NCI-H774 (cell line): ENCODE results near the gene MAP2K5.
A peak's percentile ranks its signal among the peaks of the same experiment; 100 is the strongest.

Source experiments
- DNase-seq: peaks from one replicate; lab custom pipeline; 2025; lab: John Stamatoyannopoulos, UW

MAP2K5 gene

DNA sequence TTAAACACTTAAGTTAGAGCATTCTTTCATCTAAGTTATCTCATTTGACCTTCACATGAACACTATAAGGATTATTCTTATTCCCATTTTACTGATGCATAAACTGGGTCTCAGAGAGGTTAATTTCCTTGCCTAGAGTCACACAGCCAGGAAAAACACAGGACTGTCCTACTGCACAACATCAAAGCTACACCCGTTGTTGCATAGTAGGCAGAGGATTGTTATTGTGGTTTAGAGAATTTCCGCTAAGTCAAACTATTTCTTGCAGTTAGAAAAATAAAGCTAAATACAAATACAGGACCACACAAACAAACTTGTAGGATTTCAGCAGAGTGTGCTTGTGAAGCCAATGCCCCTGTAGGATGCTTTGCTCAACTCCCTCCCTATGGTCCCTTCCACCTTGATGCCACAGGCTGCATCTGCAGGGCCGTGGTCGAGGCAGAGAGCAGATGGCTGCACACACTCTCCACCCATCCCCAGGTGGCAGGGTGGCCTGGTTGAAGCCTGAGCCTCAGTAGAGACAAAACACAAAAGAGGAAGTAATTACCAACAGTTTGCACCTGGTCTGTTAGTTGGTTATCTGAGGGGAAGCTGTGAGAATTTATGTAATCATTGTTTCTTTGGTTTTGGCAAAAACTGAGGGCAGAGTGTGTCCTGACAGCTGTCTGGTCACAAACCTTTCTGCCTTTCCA, 241.7 kb downstream of the MAP2K5 start:
- peak; percentile 48 for DNase-seq

DNA sequence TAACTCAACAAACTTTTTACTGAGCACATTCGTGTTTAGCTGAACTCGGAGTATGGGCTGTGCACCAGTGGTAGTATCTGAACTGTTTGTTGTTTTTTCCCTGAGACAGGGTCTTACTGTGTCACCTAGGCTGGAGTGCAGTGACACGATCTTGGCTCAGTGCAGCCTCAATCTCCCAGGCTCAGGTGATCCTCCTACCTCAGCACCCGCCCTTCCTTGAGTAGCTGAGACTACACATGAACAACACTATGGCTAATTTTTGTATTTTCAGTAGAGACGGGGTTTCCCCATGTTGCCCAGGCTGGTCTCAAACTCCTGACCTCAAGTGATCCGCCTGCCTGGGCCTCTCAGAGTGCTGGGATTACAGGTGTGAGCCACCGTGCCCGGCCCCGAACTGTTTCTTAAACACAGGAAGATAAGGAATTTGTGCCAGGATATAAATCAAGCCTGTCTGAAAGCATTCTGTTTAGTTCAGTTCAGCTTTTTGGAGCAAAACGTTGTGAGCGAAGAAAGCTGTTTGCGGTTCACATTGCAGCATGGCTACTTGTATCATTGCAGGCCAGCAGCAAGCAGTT, 242.4 kb downstream of the MAP2K5 start:
- no peak for DNase-seq

DNA sequence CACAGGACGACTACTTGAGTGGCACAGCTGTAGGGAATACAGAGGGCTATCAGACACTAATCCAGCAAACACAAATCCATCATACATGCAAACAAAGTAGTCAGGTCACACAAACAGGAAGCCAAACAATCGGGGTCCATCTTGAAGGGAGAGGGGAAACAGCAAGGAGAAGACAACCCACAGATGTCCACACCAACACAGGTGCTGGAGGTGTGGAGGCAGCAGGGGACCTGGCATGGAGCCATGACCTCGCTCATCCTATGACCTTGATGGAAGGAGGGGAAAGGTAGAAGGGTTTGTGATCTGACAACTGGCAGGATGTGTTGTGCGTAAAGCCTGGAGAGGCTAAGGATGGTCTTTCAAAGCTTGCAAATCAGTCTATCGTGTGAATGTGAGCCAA, 242.9 kb downstream of the MAP2K5 start:
- no peak for DNase-seq

DNA sequence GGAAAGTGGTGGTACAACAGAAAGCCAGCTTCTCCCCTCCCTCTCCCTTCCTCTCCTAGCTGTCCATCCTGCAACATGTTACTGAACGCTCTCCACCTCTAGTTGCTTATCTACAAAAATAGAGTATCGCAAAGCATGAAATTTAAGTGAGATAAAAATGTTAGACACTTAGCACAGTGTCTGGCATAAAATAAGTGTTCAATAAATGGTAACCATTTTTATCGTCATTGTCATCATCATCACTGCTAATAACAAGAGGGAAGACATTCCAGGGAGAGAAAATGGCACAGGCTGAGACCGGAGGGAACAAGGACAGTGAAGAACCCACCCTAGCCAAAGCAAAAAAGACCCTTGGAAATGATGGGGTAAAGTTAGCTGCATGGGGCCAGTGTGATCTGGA, 244.1 kb downstream of the MAP2K5 start:
- no peak for DNase-seq

DNA sequence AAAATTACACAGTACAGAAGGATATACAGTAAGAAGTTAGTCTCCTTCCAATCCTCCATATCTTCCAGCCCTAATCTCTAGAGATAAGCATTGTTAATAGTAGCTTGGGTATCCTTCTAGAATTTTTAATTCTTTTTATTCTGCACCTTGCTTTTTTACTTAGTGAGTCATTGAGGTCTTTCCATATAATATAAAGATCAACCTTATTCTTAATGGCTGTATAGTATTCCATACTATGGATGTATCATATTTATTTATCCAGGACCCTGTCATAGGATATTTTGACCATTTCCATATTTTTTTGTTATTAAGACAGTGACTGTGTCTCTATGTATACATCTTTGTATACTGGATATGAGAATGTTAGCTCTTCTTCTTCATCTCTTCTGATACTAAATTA, 246.5 kb downstream of the MAP2K5 start:
- no peak for DNase-seq

DNA sequence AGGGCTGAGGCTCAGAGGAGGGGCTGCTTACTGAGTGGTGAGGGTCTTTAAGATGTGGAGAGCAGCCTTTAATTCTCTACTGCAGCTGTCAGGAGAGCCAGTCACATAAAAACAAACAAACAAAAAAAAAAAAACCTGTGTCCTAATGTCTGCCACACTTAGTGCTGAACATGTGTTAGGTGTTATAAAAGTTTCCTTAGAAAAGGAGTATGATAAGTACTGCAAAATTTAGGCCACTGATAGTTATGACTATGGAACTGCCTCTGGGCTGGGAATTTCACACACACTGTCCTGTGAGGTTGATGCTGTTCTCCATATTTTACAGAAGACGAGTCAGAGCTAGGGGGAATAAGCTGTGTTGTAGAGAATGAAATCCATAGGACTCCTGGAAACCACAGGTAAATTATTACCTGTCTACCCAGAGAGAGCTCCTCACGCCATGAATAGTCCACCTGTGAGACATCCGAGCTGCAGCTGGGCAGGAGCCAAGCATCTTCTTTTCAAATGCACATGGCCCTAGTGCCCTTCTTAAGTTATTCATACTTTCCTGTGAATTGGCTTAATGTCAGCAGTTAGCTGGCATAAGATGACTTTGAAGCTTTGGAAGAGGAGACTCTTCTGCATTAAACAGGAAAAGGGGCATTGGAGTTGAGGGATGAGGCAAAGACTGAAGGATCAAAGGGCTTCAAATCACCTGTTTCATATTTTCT, 248.3 kb downstream of the MAP2K5 start:
- no peak for DNase-seq

DNA sequence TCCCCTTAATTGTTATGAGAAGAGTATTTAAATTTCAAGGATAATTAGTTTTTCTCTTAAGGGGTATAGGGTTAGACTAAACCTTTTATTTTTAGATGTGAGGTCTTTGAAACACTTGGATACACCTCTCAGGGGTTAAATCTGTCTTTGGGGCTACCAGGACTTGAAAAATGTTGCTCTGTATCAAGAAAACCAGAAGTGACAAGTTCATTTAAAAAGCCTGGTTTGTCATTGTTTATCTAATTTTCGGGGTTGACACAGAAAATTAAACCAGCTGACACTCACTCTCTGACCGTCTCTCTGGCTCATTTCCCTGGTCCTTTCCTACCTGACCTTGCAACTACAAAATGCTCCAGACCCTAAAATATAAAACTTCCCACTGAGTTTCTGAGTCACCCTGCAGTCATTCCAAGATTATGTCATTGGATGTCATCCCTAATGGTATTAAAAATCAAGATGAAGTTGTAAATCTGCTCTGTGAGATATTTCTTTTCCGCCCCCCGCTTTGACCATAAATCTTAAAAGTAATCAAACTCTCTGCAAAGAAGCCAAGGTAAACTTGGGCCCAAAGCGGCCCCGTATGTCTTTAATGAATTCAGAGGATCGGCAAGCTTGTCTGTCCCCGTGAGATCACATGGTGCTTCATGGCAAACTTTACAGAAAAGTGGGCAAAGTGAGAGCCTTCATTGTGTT, 249.9 kb downstream of the MAP2K5 start:
- no peak for DNase-seq

DNA sequence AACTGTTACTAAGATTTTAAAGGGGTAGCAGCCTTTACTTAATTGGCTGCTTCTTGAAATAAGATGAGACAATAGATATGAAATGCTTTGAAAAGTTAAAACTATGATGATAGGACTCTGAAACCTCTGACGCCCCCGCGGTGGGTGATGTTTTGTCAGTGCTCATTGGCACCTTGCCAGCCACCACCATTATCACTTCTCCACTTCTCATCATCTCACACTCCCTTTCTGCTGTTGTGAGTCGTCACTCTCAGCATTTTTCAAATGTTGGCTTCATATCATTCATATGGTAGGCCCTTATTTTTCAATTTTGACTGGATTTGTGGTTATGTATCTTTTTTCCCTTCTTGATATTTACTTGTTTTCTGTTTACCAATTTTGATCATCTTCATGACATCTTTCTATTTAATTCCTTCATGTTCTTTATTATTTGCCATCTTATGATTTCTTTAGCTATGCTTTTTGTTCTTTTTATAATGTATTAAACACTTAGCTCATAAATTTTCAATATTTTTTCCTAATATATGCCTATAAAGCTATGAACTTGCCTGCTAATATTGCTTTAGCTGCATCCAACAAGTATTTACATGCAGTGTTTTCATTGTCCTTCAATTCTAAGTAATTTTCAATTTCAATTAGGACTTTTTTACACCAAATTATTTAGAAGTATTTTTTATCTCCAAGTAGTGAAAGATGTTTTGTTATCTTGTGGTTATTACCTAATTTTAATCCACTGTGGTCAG, 252.5 kb downstream of the MAP2K5 start:
- no peak for DNase-seq

DNA sequence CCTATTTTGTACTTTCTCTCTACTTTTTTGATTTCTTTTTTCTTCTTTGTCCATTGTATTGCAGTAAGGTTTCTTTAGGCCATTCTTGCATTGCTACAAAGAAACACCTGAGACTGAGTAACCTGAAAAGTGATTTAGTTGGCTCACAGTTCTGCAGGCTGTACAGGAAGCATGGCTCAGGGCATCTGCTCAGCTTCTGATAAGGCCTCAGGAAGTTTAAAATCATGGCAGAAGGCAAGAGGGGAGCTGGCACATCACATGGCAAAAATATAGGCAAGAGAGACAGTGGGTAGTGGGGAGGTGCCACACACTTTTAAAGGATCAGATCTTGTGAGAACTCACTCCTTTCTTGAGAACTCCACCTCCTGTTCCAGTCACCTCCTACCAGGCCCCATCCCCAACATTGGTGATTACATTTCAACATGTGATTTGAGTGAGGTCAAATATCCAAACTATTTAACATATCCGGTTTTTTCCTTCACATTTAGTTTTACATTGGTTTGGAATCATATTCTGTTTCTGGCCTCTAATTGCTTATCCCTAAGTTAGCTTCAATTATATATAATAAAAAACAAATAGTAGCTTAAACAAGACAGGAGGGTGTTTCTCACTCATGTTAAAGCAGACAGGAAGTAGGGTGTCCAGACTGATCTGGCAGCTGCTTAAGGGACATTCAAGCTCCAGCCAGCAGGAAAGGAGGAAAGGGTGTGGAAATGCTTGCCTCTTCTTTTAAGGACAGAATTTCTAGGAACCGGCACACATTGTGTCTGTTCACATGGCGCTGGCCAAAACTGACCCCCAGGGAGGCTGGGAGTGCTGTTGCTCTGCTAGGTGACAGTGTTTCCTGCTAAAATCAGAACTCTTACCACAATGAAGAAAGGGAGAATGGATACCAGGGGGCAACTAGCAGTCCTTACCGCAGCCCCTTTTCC, 254.0 kb downstream of the MAP2K5 start:
- no peak for DNase-seq

DNA sequence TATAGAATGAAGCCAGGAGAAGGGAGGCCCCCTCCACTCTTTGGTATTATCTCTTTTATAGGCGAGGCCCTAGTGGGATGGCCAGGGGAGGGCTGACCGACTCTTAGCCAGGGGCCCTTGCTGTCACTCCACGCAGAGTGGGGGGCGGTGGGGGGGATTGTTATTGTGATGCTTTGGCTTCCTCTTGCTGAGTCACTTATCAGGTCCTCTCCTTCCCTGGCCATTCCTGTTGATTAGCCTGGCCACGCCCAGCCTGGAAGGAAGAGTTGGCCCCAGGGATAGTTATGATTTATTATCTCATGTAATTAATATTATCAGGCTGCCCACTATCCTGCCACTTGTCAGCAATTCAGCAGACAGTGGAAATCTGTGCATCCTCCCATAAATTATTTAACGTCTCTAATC, 257.3 kb downstream of the MAP2K5 start:
- DNase-seq, result no peak

DNA sequence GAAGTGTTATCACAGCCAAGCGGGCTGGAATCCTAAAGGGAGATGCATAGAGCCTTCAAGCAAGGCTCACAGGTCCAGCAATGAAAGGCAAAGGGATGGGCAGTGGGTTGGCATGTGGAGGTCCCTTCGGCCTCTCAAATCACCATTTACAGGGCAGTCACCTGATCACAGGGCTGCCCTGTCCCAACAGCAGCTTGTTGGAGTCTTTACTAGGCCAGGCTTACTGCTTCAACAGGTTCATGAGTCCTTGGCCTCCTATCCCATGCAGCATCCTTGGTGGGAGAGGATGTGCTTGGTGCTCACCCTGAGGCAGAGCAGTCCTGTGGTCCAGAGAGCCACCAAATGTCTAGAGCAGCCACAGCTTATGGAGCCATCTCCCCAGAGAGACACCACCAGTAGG, 258.6 kb downstream of the MAP2K5 start:
- no peak for DNase-seq

DNA sequence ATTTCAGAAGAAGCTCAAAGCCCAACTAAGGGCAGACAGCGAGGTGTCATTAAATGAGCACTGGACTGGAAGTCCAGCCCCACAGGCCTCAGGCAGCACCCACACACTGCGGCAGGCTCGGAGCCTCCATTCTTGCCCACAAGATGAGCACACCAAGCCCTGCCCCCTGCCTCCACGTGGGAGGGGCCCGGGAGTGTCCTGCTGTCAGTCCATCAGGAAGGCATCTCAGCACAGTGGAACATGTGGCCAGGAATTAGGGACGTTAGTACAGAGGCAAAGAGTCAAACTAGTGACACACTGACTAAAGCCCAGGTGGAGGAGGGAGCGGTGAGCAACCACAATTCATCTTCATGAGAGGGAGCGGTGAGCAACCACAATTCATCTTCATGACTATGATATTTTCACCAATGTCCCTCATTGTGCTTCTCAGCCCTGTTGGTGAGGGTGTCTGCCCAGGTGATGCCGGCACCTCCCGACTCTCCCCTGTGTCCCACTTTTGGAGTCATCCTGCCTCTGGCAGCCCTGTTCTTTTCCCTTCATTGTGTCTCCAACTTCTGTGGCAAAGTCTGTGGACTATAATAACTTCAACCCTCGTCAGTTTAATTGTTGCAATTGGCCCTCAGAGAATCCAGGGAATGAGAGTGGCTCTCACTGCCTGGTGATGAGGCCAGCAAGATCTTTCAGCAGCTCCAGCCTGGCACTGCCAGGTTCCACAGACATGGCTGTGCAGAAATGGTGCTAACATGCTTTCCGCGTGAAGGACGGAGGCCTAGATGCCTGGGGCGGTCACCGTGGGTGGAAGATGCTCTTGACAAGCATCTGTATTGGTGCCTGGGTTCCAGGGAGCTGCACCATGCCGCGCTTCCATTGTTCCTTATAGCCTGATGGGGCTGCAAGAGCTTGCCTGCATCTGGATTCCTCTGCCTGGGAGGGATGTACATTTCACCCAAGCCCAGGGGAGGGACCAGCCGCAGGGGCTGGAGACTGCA, 259.7 kb downstream of the MAP2K5 start:
- no peak for DNase-seq

DNA sequence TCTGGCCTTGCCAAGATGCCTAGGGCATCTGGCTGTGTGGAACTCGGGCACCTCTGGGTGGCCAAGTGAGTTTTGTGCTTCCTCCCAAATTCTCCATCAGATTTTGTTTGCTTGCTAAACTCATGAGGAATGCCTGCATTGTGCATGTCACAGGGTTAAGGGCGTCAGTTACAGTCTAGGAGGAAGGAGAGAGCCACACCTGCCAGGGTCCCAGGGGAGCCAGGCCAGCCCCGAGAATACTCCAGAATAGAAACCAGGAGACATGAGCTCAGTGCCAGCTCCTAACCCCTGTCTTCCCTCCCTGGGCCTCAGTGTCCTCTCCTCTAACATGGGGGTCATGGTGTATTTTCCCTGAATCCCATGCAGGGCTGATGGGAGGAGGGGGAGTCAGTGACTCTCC, 260.8 kb downstream of the MAP2K5 start:
- DNase-seq, result no peak

DNA sequence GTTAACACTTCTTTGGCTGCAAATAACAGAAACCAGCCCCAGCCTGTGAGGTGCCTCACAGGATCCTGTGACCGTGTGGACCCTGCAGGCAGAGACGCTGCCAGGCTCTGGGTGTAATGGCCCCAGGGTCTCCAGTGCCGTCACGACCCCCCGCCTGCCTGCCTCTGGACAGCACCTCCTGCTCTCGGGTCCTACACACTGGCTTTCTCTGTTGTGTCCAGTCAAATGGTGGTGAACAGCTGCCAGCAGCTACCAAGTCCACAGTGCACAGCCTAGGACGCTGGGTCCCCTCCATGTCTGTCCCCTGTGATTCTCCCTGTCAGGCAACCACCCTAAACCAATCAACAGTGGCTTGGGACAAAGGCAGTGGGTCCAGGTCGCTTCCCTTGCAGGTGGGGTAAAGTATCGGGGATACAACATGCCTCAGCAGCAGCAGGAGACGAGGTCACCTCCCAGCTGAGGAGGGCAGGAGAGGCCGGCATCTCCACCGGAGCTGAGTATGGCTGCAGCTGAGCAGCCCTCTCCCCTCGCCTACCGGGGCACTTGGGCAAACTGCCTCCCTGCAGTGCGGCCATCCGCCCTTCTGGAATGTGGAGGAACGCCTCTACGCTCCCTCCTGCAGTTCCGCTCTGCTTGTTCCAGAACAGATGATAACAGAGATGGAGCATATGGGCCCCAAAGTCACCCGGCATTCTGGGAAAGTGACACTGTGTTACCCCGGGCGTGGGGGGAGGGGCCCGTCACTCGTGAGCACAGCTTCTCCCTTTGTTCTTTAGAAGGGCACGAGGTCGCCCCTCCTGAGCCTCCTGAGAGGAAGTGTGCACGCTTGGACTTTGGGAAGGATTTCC, 261.7 kb downstream of the MAP2K5 start:
- no peak for DNase-seq

DNA sequence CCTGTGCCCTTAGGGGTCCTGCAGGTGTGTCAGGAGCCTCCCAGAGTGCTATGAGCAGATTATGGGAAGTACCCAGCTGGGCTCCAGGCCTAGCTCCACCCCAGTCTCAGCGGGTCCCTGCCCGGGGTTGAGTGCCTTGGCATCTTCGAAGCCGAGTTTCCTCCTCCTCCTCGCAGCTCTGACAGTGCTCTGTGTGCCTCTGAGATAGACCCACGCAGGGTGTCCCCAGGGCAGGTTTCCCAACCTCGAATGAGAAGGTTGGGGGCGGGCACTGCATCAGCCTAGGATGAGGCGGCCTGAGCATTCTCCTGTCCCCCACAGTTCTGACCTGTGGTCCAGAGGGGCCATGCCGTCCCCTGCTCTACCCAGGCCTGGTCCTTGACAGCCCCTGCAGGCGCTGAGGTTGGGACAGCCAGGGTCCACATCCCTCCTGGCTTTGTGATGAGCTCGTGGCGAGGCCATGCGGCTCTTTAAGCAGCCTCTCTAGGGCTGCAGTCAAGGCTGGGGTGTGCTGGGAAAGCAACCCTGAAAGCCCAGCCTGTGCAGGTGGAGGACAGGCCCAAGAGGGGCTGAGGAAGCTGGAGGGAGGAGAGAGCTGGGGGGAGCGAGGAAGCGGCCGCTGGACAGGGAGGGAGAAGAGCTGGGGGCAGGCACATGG, 262.6 kb downstream of the MAP2K5 start:
- DNase-seq, result no peak

DNA sequence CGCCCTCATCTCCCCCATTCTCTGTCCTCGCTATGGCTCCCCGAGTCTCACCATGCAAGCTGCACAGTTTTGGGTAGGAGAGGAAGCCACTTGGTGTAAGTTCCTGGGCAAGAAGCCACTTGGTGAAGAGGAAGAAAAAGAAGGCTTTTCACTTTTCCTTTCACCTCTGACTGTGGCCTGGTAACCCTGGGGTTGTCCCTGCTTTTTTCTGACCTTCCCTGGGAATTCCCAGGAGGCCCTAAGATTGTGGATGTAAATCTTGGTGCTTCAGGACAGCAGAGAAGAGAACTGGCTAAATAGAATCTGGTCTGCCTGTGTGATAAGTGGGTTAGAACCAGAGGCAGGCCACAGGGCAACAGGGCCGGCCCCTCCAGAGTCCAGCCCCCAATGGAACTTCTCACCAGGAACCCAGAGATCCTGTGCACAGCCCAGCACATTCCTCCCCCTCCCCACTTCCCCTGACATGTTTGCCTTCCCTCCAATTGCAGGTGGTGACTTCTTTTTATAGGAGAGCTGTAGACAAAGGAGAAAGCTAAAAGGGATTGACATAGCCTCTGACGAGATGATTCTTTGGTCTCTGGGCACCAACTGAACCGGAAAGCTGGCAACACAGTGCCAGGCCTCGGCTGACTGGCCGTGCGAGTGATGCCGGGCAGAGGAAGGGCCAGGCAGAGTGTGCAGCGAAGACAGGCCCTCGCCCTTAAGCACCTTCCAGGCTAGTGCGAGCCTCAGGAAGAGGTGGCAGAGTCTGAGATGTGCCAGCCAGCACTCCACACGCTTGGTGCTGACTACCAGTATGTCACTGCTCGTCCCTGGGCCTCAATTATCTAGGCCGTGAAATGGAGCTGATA, 263.4 kb downstream of the MAP2K5 start:
- DNase-seq, result peak; percentile 53

DNA sequence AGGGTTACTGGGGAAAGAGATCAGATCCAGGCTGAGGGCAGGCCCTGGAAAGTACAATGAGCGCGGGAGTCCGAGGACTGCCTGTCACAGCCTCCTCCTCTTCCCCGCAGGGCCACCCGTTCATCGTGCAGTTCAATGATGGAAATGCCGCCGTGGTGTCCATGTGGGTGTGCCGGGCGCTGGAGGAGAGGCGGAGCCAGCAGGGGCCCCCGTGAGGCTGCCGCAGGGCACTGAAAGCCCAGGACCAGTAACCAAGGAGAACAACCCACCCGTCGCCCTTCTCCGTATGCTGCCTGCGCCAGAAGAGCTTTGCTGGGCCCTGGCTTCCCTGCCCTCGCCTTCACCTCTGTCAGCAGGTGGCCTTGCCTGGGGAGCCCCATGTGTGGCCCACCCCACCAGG, 264.0 kb downstream of the MAP2K5 start:
- no peak for DNase-seq
